AG04449 (cell line): ENCODE results near the gene ALDH1A1.

Source experiments
- CTCF ChIA-PET: fragments of 350-600 bp; formaldehyde crosslinking; extraction: SDS; loops from one replicate; lab custom pipeline; 2021; ENCODE audit warnings: antibody characterized with exemption; lab: Yijun Ruan, JAX
- POLR2A ChIA-PET: fragments of 400-600, 350-600 bp; formaldehyde crosslinking; extraction: SDS; loops from one replicate; lab custom pipeline; 2020; ENCODE audit warnings: antibody characterized with exemption, inconsistent platforms; lab: Yijun Ruan, JAX
- DNase-seq: peaks from one replicate; pipeline ENCODE4 v3.0.0-alpha.2; 2010; ENCODE audit warnings: low read depth, low spot score
- H3K4me3 ChIP-seq: 2 replicates; pipeline ENCODE4 v1.5.1; 2011; ENCODE audit warnings: low read depth, mild to moderate bottlenecking, control low read depth, low read length
- CTCF ChIP-seq: IDR thresholded peaks from one replicate; pipeline ENCODE4 v1.5.1; 2011; ENCODE audit warnings: mild to moderate bottlenecking, moderate library complexity, low read length, control low read depth, inconsistent platforms; ENCODE audit not compliant: insufficient read depth; ENCODE audit errors: missing control alignments

Gene ALDH1A1

GRCh38 chr9:72995131-72996024 is 42.5 kb upstream of the ALDH1A1 start:
- DNase-seq: no peak
- H3K4me3 ChIP-seq: no peak overlapping the region
- POLR2A ChIA-PET: no interaction called here
- CTCF ChIA-PET: no interaction called here
- no peak for TF ChIP-seq CTCF

GRCh38 chr9:72991772-72992171 is 38.9 kb upstream of the ALDH1A1 start:
- ChIA-PET CTCF (interaction anchor here (0.6 to 0.9 kb wide), 2 partner anchors 31 to 124 kb away, joined by 3 read pairs; no protein-coding TSS in a partner anchor), POLR2A (no interaction called here)
- no peak for TF ChIP-seq CTCF
- no peak overlapping the region for H3K4me3 ChIP-seq
- DNase-seq: no peak

- no peak for TF ChIP-seq CTCF
- DNase-seq: no peak
- POLR2A ChIA-PET: no interaction called here
Observed at GRCh38 chr9:72990397-72991182, 37.7 kb upstream of the ALDH1A1 start.

GRCh38 chr9:72986522-72987116 is 33.8 kb upstream of the ALDH1A1 start:
- POLR2A ChIA-PET: no interaction called here
- CTCF ChIA-PET: no interaction called here
- H3K4me3 ChIP-seq: no peak overlapping the region
- no peak for DNase-seq
- no peak for TF ChIP-seq CTCF

More at GRCh38 chr9:72990397-72991182, 37.7 kb upstream of the ALDH1A1 start:
- no peak overlapping the region for H3K4me3 ChIP-seq
- CTCF ChIA-PET: interaction anchor here (1.0 kb wide), 1 partner anchor 10 kb away, joined by 3 read pairs; no protein-coding TSS in a partner anchor

- no peak overlapping the region for H3K4me3 ChIP-seq
- ChIA-PET CTCF (no interaction called here), POLR2A (no interaction called here)
- no peak for TF ChIP-seq CTCF
- DNase-seq: no peak
Observed at GRCh38 chr9:72985746-72986145, 32.9 kb upstream of the ALDH1A1 start.
